Panc1 (cell line): ENCODE results near the gene NFATC1. TPM values are rescaled to one million over a fixed set of nuclear protein-coding genes. Genes with fewer than 3 reads are reported as not detected.

Source experiments
- ATAC-seq: fragments of 200-7000 bp; cut with Tn5 transposase; 2 replicates; pipeline ENCODE4 v1.9.1; 2020; ENCODE audit warnings: mild to moderate bottlenecking, moderate library complexity
- BruUV-seq: library from RNA; stranded (reverse); fragments of 400-500 nt; replicated peaks from 2 replicates; lab custom pipeline; 2021; lab: Mats Ljungman, UMichigan
- CTCF ChIA-PET: fragments of 300-600 bp; sonication (Branson Sonifier 250); formaldehyde crosslinking; loops from one replicate; lab custom pipeline; 2022; ENCODE audit warnings: antibody characterized with exemption; lab: Charles Lee
- POLR2A ChIA-PET: fragments of 300-600 bp; sonication (Branson Sonifier 250); formaldehyde crosslinking; loops from one replicate; lab custom pipeline; 2022; ENCODE audit warnings: antibody characterized with exemption; lab: Charles Lee
- DNase-seq: peaks from one replicate; pipeline ENCODE4 v3.0.0-alpha.2; 2010; ENCODE audit warnings: low read depth, low spot score
- H3K27ac ChIP-seq: 2 replicates; pipeline ENCODE4 v1.5.1; 2011; ENCODE audit warnings: mild to moderate bottlenecking, low read length, inconsistent platforms
- H3K27me3 ChIP-seq: fragments of 200-500 bp; sonication (Bioruptor generic); 2 replicates; pipeline ENCODE4 v1.6.0; 2014; ENCODE audit warnings: low read length, inconsistent platforms; ENCODE audit not compliant: control insufficient read depth, insufficient read depth
- H3K36me3 ChIP-seq: fragments of 200-500 bp; sonication (Bioruptor generic); 2 replicates; pipeline ENCODE4 v1.5.1; 2014; ENCODE audit warnings: inconsistent platforms, mild to moderate bottlenecking, low read length, moderate library complexity; ENCODE audit not compliant: control insufficient read depth, insufficient read depth
- H3K4me1 ChIP-seq: 2 replicates; pipeline ENCODE4 v1.5.1; 2011; ENCODE audit warnings: inconsistent platforms, mild to moderate bottlenecking, low read length, moderate library complexity; ENCODE audit not compliant: control insufficient read depth, insufficient read depth
- H3K4me3 ChIP-seq, 2 experiments: 2 replicates each; pipeline ENCODE4 v1.5.1; 2011 to 2012; ENCODE audit warnings: low read depth in 2 of 2, low read length in 2 of 2, mild to moderate bottlenecking in 2 of 2, inconsistent platforms in 1 of 2, moderate library complexity in 1 of 2
- H3K9me3 ChIP-seq: fragments of 200-500 bp; sonication (Bioruptor generic); 2 replicates; pipeline ENCODE4 v1.5.1; 2014; ENCODE audit warnings: low read depth, mild to moderate bottlenecking, inconsistent platforms, low read length, moderate library complexity; ENCODE audit not compliant: control insufficient read depth, insufficient read depth
- POLR2AphosphoS5 ChIP-seq: IDR thresholded peaks from 2 replicates; pipeline ENCODE4 v1.6.1; 2012; ENCODE audit warnings: mild to moderate bottlenecking, low read depth, low read length, moderate library complexity
- SIN3A ChIP-seq: IDR thresholded peaks from 2 replicates; pipeline ENCODE4 v1.6.1; 2012; ENCODE audit warnings: low read depth, mild to moderate bottlenecking, low read length, moderate library complexity, borderline replicate concordance; ENCODE audit not compliant: insufficient read depth
- TCF7L2 ChIP-seq: IDR thresholded peaks from 2 replicates; pipeline ENCODE4 v1.6.1; 2011; ENCODE audit warnings: mild to moderate bottlenecking, low read depth, low read length, inconsistent platforms
- in situ Hi-C: cut with HindIII; loops from 2 replicates; pipeline ENCODE4 v1.10.0; 2016; ENCODE audit warnings: low sequenced_read_pairs, low pct_unique_long_range_greater_than_20kb
- intact Hi-C: fragments of 100-400 bp; cut with micrococcal nuclease; formaldehyde crosslinking; loops from one replicate; pipeline ENCODE4 v1.10.0; 2022; ENCODE audit not compliant: unreplicated experiment
- total RNA-seq: library from RNA; stranded (reverse); gene quantifications from one replicate; pipeline ENCODE4 v1.2.1, GENCODE V29; 2021; ENCODE audit not compliant: unreplicated experiment
- TF ChIP-seq, protein P1 (sequence below), 2 experiments: IDR thresholded peaks; 2 replicates each; pipeline ENCODE4 v1.6.1; 2011 to 2012; ENCODE audit warnings: low read depth in 2 of 2, control low read depth in 1 of 2, low read length in 1 of 2, mild to moderate bottlenecking in 1 of 2, moderate library complexity in 1 of 2; ENCODE audit not compliant: insufficient read depth in 1 of 2
- TF ChIP-seq, protein P2 (sequence below): fragments of 450-650 bp; IDR thresholded peaks from 2 replicates; pipeline ENCODE4 v1.5.1; 2017; ENCODE audit warnings: mild to moderate bottlenecking

The NFATC1 gene
- total RNA-seq, 1 experiment from 2014 or later: 30.8 TPM

DNA sequence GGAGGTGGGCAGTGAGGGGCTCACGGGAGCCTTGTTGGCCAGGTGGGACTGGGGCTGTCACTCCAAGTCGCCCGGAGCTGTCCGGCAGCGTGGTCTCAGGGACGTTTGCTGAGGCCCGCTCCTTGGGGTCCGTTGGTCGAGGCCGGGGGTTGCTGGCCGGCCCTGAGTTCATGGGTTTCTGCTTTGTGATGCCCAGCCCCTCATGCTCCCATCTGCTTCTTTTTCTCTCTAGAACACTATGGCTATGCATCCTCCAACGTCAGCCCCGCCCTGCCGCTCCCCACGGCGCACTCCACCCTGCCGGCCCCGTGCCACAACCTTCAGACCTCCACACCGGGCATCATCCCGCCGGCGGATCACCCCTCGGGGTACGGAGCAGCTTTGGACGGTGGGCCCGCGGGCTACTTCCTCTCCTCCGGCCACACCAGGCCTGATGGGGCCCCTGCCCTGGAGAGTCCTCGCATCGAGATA is 14.5 kb downstream of the NFATC1 start:
- ATAC-seq: no peak
- H3K4me3 ChIP-seq: no peak overlapping the region
- no TSS peak for BruUV-seq
- H3K36me3 ChIP-seq: no peaks in the 10 kb centered on the region
- ChIA-PET POLR2A (no interaction called here), CTCF (no interaction called here)
- no peak overlapping the region for H3K27ac ChIP-seq
- no peaks in the 10 kb centered on the region for H3K27me3 ChIP-seq
- intact Hi-C loops (no loop called here), in situ Hi-C loops (no loop called here)
- TF ChIP-seq, protein P1, sequence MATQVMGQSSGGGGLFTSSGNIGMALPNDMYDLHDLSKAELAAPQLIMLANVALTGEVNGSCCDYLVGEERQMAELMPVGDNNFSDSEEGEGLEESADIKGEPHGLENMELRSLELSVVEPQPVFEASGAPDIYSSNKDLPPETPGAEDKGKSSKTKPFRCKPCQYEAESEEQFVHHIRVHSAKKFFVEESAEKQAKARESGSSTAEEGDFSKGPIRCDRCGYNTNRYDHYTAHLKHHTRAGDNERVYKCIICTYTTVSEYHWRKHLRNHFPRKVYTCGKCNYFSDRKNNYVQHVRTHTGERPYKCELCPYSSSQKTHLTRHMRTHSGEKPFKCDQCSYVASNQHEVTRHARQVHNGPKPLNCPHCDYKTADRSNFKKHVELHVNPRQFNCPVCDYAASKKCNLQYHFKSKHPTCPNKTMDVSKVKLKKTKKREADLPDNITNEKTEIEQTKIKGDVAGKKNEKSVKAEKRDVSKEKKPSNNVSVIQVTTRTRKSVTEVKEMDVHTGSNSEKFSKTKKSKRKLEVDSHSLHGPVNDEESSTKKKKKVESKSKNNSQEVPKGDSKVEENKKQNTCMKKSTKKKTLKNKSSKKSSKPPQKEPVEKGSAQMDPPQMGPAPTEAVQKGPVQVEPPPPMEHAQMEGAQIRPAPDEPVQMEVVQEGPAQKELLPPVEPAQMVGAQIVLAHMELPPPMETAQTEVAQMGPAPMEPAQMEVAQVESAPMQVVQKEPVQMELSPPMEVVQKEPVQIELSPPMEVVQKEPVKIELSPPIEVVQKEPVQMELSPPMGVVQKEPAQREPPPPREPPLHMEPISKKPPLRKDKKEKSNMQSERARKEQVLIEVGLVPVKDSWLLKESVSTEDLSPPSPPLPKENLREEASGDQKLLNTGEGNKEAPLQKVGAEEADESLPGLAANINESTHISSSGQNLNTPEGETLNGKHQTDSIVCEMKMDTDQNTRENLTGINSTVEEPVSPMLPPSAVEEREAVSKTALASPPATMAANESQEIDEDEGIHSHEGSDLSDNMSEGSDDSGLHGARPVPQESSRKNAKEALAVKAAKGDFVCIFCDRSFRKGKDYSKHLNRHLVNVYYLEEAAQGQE (IDR thresholded peaks at IDR 0.05; ENCODE audit: insufficient read depth in 1 of 2, low read depth in 2 of 2, low read length in 1 of 2): no peak
- no peak for TF ChIP-seq POLR2AphosphoS5
- no peak for TF ChIP-seq TCF7L2
- TF ChIP-seq SIN3A: no peak
- TF ChIP-seq, protein P2, sequence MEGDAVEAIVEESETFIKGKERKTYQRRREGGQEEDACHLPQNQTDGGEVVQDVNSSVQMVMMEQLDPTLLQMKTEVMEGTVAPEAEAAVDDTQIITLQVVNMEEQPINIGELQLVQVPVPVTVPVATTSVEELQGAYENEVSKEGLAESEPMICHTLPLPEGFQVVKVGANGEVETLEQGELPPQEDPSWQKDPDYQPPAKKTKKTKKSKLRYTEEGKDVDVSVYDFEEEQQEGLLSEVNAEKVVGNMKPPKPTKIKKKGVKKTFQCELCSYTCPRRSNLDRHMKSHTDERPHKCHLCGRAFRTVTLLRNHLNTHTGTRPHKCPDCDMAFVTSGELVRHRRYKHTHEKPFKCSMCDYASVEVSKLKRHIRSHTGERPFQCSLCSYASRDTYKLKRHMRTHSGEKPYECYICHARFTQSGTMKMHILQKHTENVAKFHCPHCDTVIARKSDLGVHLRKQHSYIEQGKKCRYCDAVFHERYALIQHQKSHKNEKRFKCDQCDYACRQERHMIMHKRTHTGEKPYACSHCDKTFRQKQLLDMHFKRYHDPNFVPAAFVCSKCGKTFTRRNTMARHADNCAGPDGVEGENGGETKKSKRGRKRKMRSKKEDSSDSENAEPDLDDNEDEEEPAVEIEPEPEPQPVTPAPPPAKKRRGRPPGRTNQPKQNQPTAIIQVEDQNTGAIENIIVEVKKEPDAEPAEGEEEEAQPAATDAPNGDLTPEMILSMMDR: no peak
- DNase-seq: no peak
- H3K4me1 ChIP-seq: peaks cover 7% of the 10 kb centered on the region
- H3K9me3 ChIP-seq: no peaks in the 10 kb centered on the region

DNA sequence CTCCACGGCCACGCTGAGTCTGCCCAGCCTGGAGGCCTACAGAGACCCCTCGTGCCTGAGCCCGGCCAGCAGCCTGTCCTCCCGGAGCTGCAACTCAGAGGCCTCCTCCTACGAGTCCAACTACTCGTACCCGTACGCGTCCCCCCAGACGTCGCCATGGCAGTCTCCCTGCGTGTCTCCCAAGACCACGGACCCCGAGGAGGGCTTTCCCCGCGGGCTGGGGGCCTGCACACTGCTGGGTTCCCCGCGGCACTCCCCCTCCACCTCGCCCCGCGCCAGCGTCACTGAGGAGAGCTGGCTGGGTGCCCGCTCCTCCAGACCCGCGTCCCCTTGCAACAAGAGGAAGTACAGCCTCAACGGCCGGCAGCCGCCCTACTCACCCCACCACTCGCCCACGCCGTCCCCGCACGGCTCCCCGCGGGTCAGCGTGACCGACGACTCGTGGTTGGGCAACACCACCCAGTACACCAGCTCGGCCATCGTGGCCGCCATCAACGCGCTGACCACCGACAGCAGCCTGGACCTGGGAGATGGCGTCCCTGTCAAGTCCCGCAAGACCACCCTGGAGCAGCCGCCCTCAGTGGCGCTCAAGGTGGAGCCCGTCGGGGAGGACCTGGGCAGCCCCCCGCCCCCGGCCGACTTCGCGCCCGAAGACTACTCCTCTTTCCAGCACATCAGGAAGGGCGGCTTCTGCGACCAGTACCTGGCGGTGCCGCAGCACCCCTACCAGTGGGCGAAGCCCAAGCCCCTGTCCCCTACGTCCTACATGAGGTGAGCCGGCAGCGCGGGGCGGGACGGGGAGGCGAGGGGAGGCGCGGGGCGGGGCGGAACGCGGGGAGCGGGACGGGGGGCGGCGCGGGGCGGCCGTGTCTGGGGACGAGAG is 15.2 kb downstream of the NFATC1 start:
- Histone ChIP-seq H3K4me1 (no peaks in the 10 kb centered on the region), H3K9me3 (no peaks in the 10 kb centered on the region), H3K36me3 (no peaks in the 10 kb centered on the region), H3K4me3 (no peak overlapping the region), H3K27ac (no peak overlapping the region), H3K27me3 (no peaks in the 10 kb centered on the region)
- ChIA-PET CTCF (no interaction called here), POLR2A (no interaction called here)
- intact Hi-C loops (no loop called here), in situ Hi-C loops (no loop called here)
- ATAC-seq (no peak), DNase-seq (no peak)
- TF ChIP-seq TCF7L2 (no peak), SIN3A (no peak), POLR2AphosphoS5 (no peak)
- TF ChIP-seq, protein P2: no peak
- TF ChIP-seq, protein P1 (IDR thresholded peaks at IDR 0.05; ENCODE audit: insufficient read depth in 1 of 2, low read depth in 2 of 2, low read length in 1 of 2): no peak
- no TSS peak for BruUV-seq
